Muscle of leg (tissue), 11 donors: Measurements from ENCODE around the gene MOCS3. TPM values are rescaled to one million over a fixed set of nuclear protein-coding genes. Genes with fewer than 3 reads are reported as not detected.
A peak's percentile ranks its signal among the peaks of the same experiment; 100 is the strongest.

Experiments used
- DNase-seq: peaks from one replicate; pipeline ENCODE4 v3.0.0; 2013
- H3K27ac ChIP-seq: one replicate; pipeline ENCODE4 v1.5.1; 2013; ENCODE audit warnings: mild to moderate bottlenecking, low read length, control low read depth
- H3K27me3 ChIP-seq: one replicate; pipeline ENCODE4 v1.6.1; 2013; ENCODE audit warnings: low read length; ENCODE audit not compliant: control insufficient read depth, insufficient read depth
- H3K36me3 ChIP-seq: one replicate; pipeline ENCODE4 v1.6.1; 2013; ENCODE audit warnings: low read length; ENCODE audit not compliant: control insufficient read depth, insufficient read depth
- H3K4me1 ChIP-seq: one replicate; pipeline ENCODE4 v1.6.1; 2013; ENCODE audit warnings: low read length; ENCODE audit not compliant: control insufficient read depth, insufficient read depth
- H3K4me3 ChIP-seq: one replicate; pipeline ENCODE4 v1.5.1; 2013; ENCODE audit warnings: low read length, control low read depth
- H3K9me3 ChIP-seq: replicated peaks from 2 replicates; pipeline ENCODE4 v1.6.1; 2013; ENCODE audit warnings: low read depth, low read length; ENCODE audit not compliant: control insufficient read depth
- WGBS: methylation state at CpG from one replicate; pipeline ENCODE4 v1.1.5; 2013; ENCODE audit warnings: missing lambda C conversion rate; ENCODE audit not compliant: insufficient coverage; 5-methylcytosine and 5-hydroxymethylcytosine counted together
- polyA plus RNA-seq, 8 donors: library from polyadenylated mRNA; unstranded; fragments of 120-200 nt; gene quantifications; one replicate each; pipeline versions ENCODE4 v1.2.1 to v1.2.3, GENCODE V29; 2013; ENCODE audit warnings: inconsistent platforms in 1 of 8, low replicate concordance in 1 of 8; ENCODE audit not compliant: insufficient read length in 8 of 8, insufficient read depth in 1 of 8
- total RNA-seq: library from RNA; stranded (reverse); fragments of 120-200 nt; gene quantifications from one replicate; pipeline ENCODE4 v1.2.4, GENCODE V29; 2013

Gene MOCS3
- total and polyA plus RNA-seq, 9 donors = 2.9 to 4.0 (median 3.4) TPM

GRCh38 chr20:50918403-50918802 lies 40.2 kb upstream of the MOCS3 start:
- DNase-seq = peak; percentile 29
- no peaks in the 10 kb centered on the region for H3K27me3 ChIP-seq
- no peak overlapping the region for H3K4me3 ChIP-seq
- H3K27ac ChIP-seq = no peak overlapping the region
- peaks cover 15% of the 10 kb centered on the region for H3K36me3 ChIP-seq
- H3K4me1 ChIP-seq = peaks cover 10% of the 10 kb centered on the region
- no CpG with 5 or more reads among the region's 3 CpGs for WGBS
- no peaks in the 10 kb centered on the region for H3K9me3 ChIP-seq

GRCh38 chr20:50919567-50919966 lies 39.1 kb upstream of the MOCS3 start:
- no peak overlapping the region for H3K27ac ChIP-seq
- WGBS = 72% methylated on average over 5 of the region's 6 CpGs
- no peak for DNase-seq
- H3K9me3 ChIP-seq = no peaks in the 10 kb centered on the region
- no peaks in the 10 kb centered on the region for H3K27me3 ChIP-seq
- H3K4me1 ChIP-seq = peaks cover 13% of the 10 kb centered on the region
- H3K4me3 ChIP-seq = no peak overlapping the region
- peaks cover 17% of the 10 kb centered on the region for H3K36me3 ChIP-seq

GRCh38 chr20:50920997-50921396 lies 37.6 kb upstream of the MOCS3 start:
- peaks cover 17% of the 10 kb centered on the region for H3K36me3 ChIP-seq
- H3K4me3 ChIP-seq = no peak overlapping the region
- peak; percentile 41 for DNase-seq
- no peaks in the 10 kb centered on the region for H3K9me3 ChIP-seq
- H3K27ac ChIP-seq = no peak overlapping the region
- H3K4me1 ChIP-seq = peaks cover 10% of the 10 kb centered on the region
- H3K27me3 ChIP-seq = no peaks in the 10 kb centered on the region

- peaks cover 17% of the 10 kb centered on the region for H3K36me3 ChIP-seq
- H3K9me3 ChIP-seq = no peaks in the 10 kb centered on the region
- no peak for DNase-seq
- no peak overlapping the region for H3K27ac ChIP-seq
- no peaks in the 10 kb centered on the region for H3K27me3 ChIP-seq
- H3K4me3 ChIP-seq = no peak overlapping the region
- H3K4me1 ChIP-seq = peaks cover 7% of the 10 kb centered on the region
- WGBS = 67% methylated on average over 3 of the region's 8 CpGs
These were observed 36.7 kb upstream of the MOCS3 start for GRCh38 chr20:50921803-50922501.

GRCh38 chr20:50924261-50924920 lies 34.2 kb upstream of the MOCS3 start:
- no peak for DNase-seq
- Histone ChIP-seq H3K27ac (no peak overlapping the region), H3K9me3 (no peaks in the 10 kb centered on the region), H3K4me1 (peaks cover 13% of the 10 kb centered on the region), H3K36me3 (peaks cover 19% of the 10 kb centered on the region), H3K4me3 (no peak overlapping the region), H3K27me3 (no peaks in the 10 kb centered on the region)
- WGBS = 17% methylated on average over 1 of the region's 2 CpGs

- Histone ChIP-seq H3K27ac (no peak overlapping the region), H3K27me3 (no peaks in the 10 kb centered on the region), H3K36me3 (peaks cover 15% of the 10 kb centered on the region), H3K4me1 (peaks cover 16% of the 10 kb centered on the region), H3K4me3 (no peak overlapping the region), H3K9me3 (no peaks in the 10 kb centered on the region)
- no CpG with 5 or more reads among the region's 1 CpG for WGBS
- DNase-seq = no peak
These were observed 32.1 kb upstream of the MOCS3 start for GRCh38 chr20:50926530-50926929.

- no peak overlapping the region for H3K4me3 ChIP-seq
- H3K27me3 ChIP-seq = no peaks in the 10 kb centered on the region
- H3K9me3 ChIP-seq = no peaks in the 10 kb centered on the region
- whole genome bisulfite sequencing = no CpG with 5 or more reads among the region's 5 CpGs
- H3K4me1 ChIP-seq = peaks cover 18% of the 10 kb centered on the region
- no peak for DNase-seq
- H3K27ac ChIP-seq = no peak overlapping the region
- H3K36me3 ChIP-seq = peaks cover 9% of the 10 kb centered on the region
These were observed 30.1 kb upstream of the MOCS3 start for GRCh38 chr20:50928469-50928868.

GRCh38 chr20:50929299-50930138 lies 29.1 kb upstream of the MOCS3 start:
- Histone ChIP-seq H3K9me3 (no peaks in the 10 kb centered on the region), H3K4me1 (peaks cover 15% of the 10 kb centered on the region), H3K4me3 (peak overlapping the region; percentile 83), H3K27ac (peak overlapping the region; percentile 65), H3K27me3 (no peaks in the 10 kb centered on the region), H3K36me3 (peaks cover 6% of the 10 kb centered on the region)
- peak; percentile 95 for DNase-seq
- WGBS = 28% methylated on average over 4 of the region's 13 CpGs

- WGBS = 1% methylated on average over 72 of the region's 79 CpGs
- Histone ChIP-seq H3K4me1 (peaks cover 15% of the 10 kb centered on the region), H3K27me3 (no peaks in the 10 kb centered on the region), H3K27ac (peak overlapping the region; percentile 65), H3K36me3 (peaks cover 6% of the 10 kb centered on the region), H3K4me3 (peak overlapping the region; percentile 83), H3K9me3 (no peaks in the 10 kb centered on the region)
- peak; percentile 37 for DNase-seq
These were observed 28.3 kb upstream of the MOCS3 start for GRCh38 chr20:50930139-50930975.
